Measurements from ENCODE around the gene GAS6.

- TF ChIP-seq CTCF (IDR thresholded peaks at IDR 0.05; ENCODE audit: borderline replicate concordance, extremely low read depth, low read length, poor library complexity, severe bottlenecking): no peak
- no peak for TF ChIP-seq EZH2 (IDR thresholded peaks at IDR 0.05; ENCODE audit: borderline replicate concordance, low read depth, low read length, severe bottlenecking)
These were observed 20.7 kb downstream of the GAS6 start for GRCh38 chr13:113843063-113843654.

Data from DND-41 (cell line).